NT2/D1 (cell line): ENCODE data around the gene CALR3.
"Not testable (repeated sequence)": the region's sequence is repeated elsewhere in the genome, so short reads cannot be mapped to it uniquely, and the experiment has no call there.

ENCODE experiments used
- DNase-seq: peaks from one replicate; pipeline ENCODE4 v3.0.0-alpha.2; 2011; ENCODE audit warnings: low read depth, low spot score
- H3K27me3 ChIP-seq: 2 replicates; pipeline ENCODE4 v1.6.0; 2011; ENCODE audit warnings: mild to moderate bottlenecking; ENCODE audit not compliant: insufficient read length, insufficient read depth
- H3K36me3 ChIP-seq: 2 replicates; pipeline ENCODE4 v1.6.1; 2011; ENCODE audit warnings: mild to moderate bottlenecking, low read length, mixed read lengths; ENCODE audit not compliant: insufficient read depth, insufficient read length
- H3K4me1 ChIP-seq: 2 replicates; pipeline ENCODE4 v1.5.1; 2011; ENCODE audit not compliant: insufficient read depth, insufficient read length
- H3K4me3 ChIP-seq: 2 replicates; pipeline ENCODE4 v1.5.1; 2011; ENCODE audit warnings: low read depth; ENCODE audit not compliant: insufficient read length
- H3K9ac ChIP-seq: 2 replicates; pipeline ENCODE4 v1.6.0; 2011; ENCODE audit warnings: low read depth; ENCODE audit not compliant: insufficient read length
- H3K9me3 ChIP-seq: 2 replicates; pipeline ENCODE4 v1.5.1; 2011; ENCODE audit warnings: mild to moderate bottlenecking, low read length; ENCODE audit not compliant: insufficient read depth
- SUZ12 ChIP-seq: IDR thresholded peaks from 2 replicates; pipeline ENCODE4 v1.6.1; 2011; ENCODE audit not compliant: insufficient read length, insufficient read depth; ENCODE audit errors: extremely low read depth
- YY1 ChIP-seq: IDR thresholded peaks from 2 replicates; pipeline ENCODE4 v1.6.1; 2011; ENCODE audit not compliant: insufficient read length, insufficient read depth
- ZNF274 ChIP-seq: IDR thresholded peaks from 2 replicates; pipeline ENCODE4 v1.6.1; 2011; ENCODE audit warnings: mild to moderate bottlenecking, low read depth, low read length

CALR3 gene

DNA sequence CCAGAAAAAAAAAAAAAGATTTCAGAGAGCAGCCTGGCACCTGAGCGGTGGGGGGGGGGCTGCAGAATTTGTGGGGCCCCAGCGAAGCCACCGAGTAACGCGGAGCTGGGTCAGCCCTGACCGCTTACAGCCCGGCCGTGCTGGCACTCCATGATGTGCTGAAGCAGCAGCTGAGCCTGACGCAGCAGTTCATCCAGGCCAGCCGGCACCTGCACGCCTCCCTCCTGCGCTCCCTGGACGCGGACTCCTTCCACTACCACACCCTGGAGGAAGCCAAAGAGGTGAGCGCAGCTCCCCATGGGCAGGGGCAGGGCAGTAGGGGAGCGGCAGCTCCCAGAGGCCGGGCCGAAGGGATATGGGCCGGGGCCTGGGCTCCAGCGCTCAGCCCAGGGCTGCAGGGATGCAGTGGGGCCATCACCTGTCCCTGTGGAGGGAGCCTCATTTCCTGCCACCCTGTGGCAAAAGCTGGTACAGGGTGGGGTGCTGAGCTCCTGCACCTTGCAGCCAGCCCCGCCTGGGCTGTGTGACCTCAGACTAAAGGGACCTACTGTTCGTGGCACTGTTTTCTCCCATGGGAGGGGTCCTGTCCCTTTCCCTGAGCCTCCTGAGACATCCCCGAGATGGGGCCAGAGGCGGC lies 18.5 kb upstream of the CALR3 start:
- H3K4me1 ChIP-seq: no peaks in the 10 kb centered on the region
- H3K9me3 ChIP-seq: no peaks in the 10 kb centered on the region
- peaks cover 76% of the 10 kb centered on the region for H3K36me3 ChIP-seq
- no peak overlapping the region for H3K9ac ChIP-seq
- DNase-seq: no peak
- TF ChIP-seq SUZ12 (no peak), ZNF274 (no peak), YY1 (no peak)
- H3K4me3 ChIP-seq: no peak overlapping the region
- H3K27me3 ChIP-seq: no peaks in the 10 kb centered on the region

DNA sequence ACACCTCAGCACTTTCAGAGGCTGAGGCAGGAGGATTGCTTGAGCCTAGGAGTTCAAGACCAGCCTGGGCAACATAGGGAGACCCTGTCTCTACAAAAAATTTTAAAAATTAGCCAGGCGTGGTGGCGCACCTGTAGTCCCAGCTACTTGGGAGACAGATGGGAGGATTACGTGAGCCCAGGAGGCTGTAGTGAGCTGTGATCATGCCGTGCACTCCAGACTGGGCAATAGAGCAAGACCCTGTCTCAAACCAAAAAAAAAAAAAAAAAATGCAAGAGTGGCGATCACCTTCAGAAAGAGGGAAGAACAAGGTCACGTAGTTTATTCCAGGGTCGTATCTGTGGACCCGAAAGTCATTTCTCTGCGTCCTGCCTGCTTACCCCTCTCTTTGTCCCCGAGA lies 16.6 kb upstream of the CALR3 start:
- H3K27me3 ChIP-seq, H3K9me3 ChIP-seq, H3K4me1 ChIP-seq, H3K9ac ChIP-seq, DNase-seq, H3K4me3 ChIP-seq: not testable (repeated sequence)
- peaks cover 68% of the 10 kb centered on the region for H3K36me3 ChIP-seq

DNA sequence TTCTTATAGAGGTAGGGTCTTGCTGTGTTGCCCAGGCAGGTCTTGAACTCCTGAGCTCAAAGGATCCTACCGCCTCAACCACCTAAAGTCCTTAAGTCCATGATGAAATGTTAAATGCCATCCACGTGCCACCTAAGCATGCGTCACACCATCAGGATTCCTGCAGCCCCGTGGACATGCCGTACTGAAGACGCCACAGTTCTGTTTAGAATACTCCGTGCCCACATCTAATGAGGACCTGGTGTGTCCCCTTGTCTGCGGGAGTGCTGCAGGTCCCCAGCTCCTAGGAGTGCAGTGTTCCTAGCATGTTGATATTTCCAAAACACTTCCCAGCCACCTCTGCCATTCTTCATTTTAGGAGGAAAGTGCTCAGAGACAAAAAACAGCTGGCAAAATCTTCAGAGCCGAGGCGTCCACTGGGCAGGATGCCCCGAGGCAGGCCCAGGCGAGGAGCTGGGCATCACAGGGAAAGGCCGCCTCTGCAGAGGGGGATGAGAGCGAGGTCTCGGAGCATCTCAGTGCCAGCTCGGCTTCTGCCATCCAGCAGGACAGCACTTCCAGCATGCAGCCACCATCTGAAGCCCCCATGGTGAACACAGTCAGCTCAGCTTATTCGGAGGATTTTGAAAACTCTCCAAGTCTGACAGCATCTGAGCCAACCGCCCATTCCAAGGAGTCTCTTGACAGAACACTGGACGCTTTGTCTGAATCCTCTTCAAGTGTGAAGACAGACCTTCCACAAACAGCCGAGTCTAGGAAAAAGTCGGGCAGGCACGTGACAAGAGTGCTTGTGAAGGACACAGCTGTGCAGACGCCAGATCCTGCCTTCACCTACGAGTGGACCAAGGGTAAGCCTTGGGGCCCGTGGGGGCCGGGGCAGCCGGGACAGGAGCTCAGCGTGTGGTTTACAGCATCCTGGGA lies 13.4 kb upstream of the CALR3 start:
- Histone ChIP-seq H3K4me3 (no peak overlapping the region), H3K36me3 (peaks cover 50% of the 10 kb centered on the region), H3K4me1 (no peaks in the 10 kb centered on the region), H3K9me3 (no peaks in the 10 kb centered on the region), H3K9ac (no peak overlapping the region), H3K27me3 (no peaks in the 10 kb centered on the region)
- no peak for DNase-seq
- TF ChIP-seq YY1: no peak
- no peak for TF ChIP-seq ZNF274
- no peak for TF ChIP-seq SUZ12

DNA sequence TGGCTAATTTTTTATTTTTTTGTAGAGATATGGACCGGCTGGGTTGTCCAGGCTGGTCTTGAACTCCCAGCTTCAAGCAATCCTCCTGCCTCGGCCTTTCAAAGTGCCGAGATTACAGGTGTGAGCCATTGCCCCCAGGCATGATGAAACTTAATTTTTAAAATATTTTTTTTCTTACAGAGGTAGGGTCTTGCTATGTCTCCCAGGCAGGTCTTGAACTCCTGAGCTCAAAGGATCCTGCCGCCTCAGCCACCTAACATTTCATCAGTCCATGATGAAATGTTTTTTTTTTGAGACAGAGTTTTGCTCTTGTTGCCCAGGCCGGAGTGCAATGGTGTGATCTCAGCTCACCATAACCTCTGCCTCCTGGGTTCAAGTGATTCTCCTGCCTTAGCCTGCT lies 12.6 kb upstream of the CALR3 start:
- peaks cover 57% of the 10 kb centered on the region for H3K36me3 ChIP-seq

DNA sequence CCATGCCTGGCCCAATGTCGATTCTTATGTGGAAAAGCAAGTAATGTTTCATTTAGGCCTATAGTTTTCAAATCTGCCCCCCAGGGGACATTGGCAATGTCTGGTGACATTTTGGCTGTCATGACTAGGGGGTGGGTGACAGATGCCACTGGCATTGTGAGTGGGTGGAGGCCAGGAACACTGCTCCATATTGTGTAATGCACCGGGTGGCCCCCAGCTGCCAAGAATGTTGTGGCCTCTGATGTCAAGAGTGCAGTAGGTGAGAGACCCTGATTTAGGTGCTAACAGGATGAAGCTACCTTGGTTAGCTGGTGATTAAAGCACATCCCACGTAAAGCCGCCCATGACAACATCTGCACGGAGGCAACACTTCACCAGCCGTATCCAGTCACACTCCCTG lies 11.0 kb upstream of the CALR3 start:
- DNase-seq: no peak
- H3K9ac ChIP-seq: no peak overlapping the region

More for the DNA sequence above, 12.6 kb upstream of the CALR3 start:
- DNase-seq: no peak
- TF ChIP-seq YY1: no peak
- no peak for TF ChIP-seq SUZ12
- no peak for TF ChIP-seq ZNF274
- no peaks in the 10 kb centered on the region for H3K27me3 ChIP-seq
- H3K9ac ChIP-seq: no peak overlapping the region
- H3K4me1 ChIP-seq: no peaks in the 10 kb centered on the region
- no peaks in the 10 kb centered on the region for H3K9me3 ChIP-seq
- no peak overlapping the region for H3K4me3 ChIP-seq

DNA sequence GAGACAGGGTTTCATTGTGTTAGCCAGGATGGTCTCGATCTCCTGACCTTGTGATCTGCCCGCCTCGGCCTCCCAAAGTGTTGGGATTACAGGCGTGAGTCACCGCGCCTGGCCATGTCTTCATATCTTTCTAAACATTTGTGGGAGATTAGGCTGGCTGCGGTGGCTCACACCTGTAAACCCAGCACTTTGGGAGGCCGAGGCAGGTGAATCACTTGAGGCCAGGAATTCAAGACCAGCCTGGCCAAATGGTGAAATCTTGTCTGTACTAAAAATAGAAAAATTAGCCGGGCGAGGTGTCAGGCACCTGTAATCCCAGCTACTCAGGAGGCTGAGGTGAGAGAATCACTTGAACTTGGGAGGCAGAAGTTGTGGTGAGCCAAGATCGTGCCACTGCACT lies 10.2 kb upstream of the CALR3 start:
- not testable (repeated sequence) for H3K9ac ChIP-seq, H3K4me3 ChIP-seq, DNase-seq, H3K27me3 ChIP-seq, H3K9me3 ChIP-seq, H3K4me1 ChIP-seq
- peaks cover 53% of the 10 kb centered on the region for H3K36me3 ChIP-seq

More for the DNA sequence above, 11.0 kb upstream of the CALR3 start:
- H3K4me3 ChIP-seq: no peak overlapping the region
- no peaks in the 10 kb centered on the region for H3K27me3 ChIP-seq
- no peaks in the 10 kb centered on the region for H3K4me1 ChIP-seq
- no peaks in the 10 kb centered on the region for H3K9me3 ChIP-seq
- TF ChIP-seq ZNF274 (no peak), SUZ12 (no peak), YY1 (no peak)
- peaks cover 57% of the 10 kb centered on the region for H3K36me3 ChIP-seq

DNA sequence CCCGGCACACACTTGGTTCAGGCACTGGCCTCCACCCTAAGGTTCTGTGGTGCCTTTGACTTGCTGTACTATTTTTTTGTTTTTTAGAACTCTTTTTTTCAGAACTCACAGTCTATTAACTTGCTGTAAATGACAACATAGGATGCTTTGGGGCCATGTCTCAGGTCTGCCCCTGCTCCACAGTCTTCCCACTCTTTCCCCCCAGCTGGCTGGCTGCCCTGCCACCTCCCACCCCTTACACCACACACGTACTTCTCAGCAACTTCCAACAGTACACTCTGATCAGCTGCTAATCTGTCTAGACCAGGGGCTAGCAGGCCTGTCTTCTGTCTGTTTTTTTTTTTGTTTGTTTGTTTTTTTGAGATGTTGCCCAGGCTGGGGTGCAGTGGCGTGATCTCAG lies 8.3 kb upstream of the CALR3 start:
- Histone ChIP-seq H3K4me1 (no peaks in the 10 kb centered on the region), H3K27me3 (no peaks in the 10 kb centered on the region), H3K9ac (no peak overlapping the region), H3K9me3 (no peaks in the 10 kb centered on the region), H3K4me3 (no peak overlapping the region), H3K36me3 (peaks cover 48% of the 10 kb centered on the region)
- no peak for TF ChIP-seq SUZ12
- TF ChIP-seq ZNF274: no peak
- no peak for TF ChIP-seq YY1
- DNase-seq: no peak
